H9 (cell line): Measurements from ENCODE around the gene NF1. TPM values are rescaled to one million over a fixed set of nuclear protein-coding genes. Genes with fewer than 3 reads are reported as not detected.

ENCODE experiments used
- DNase-seq: peaks from one replicate; pipeline ENCODE4 v3.0.0-alpha.2; 2017
- H2AFZ ChIP-seq: one replicate; pipeline ENCODE4 v1.6.1; 2013; ENCODE audit warnings: mild to moderate bottlenecking, low read length, control low read depth, moderate library complexity
- H2AK5ac ChIP-seq: 2 replicates; pipeline ENCODE4 v1.6.1; 2013; ENCODE audit warnings: low read length, control low read depth, mixed read lengths; ENCODE audit not compliant: insufficient read length
- H2BK120ac ChIP-seq: one replicate; pipeline ENCODE4 v1.6.1; 2013; ENCODE audit warnings: low read depth, mild to moderate bottlenecking, low read length, control low read depth, inconsistent platforms; ENCODE audit not compliant: poor library complexity, severe bottlenecking
- H2BK12ac ChIP-seq: 2 replicates; pipeline ENCODE4 v1.6.1; 2013; ENCODE audit warnings: low read length, control low read depth, mixed read lengths, low read depth; ENCODE audit not compliant: insufficient read length
- H2BK15ac ChIP-seq: 2 replicates; pipeline ENCODE4 v1.6.1; 2013; ENCODE audit warnings: low read depth, low read length, control low read depth
- H2BK20ac ChIP-seq: one replicate; pipeline ENCODE4 v1.6.1; 2013; ENCODE audit warnings: low read depth, mild to moderate bottlenecking, low read length, control low read depth, inconsistent platforms; ENCODE audit not compliant: poor library complexity, severe bottlenecking
- H2BK5ac ChIP-seq: 2 replicates; pipeline ENCODE4 v1.6.1; 2013; ENCODE audit warnings: low read length, control low read depth, mixed read lengths; ENCODE audit not compliant: insufficient read length
- H3K14ac ChIP-seq: 2 replicates; pipeline ENCODE4 v1.6.1; 2013; ENCODE audit warnings: low read length, control low read depth; ENCODE audit not compliant: insufficient read depth
- H3K18ac ChIP-seq: 2 replicates; pipeline ENCODE4 v1.6.1; 2013; ENCODE audit warnings: low read depth, mild to moderate bottlenecking, mixed read lengths, low read length, control low read depth; ENCODE audit not compliant: insufficient read length
- H3K23ac ChIP-seq: 2 replicates; pipeline ENCODE4 v1.6.1; 2013; ENCODE audit warnings: low read length, control low read depth, mixed read lengths, low read depth; ENCODE audit not compliant: insufficient read length
- H3K23me2 ChIP-seq: 2 replicates; pipeline ENCODE4 v1.6.1; 2013; ENCODE audit warnings: low read depth, mild to moderate bottlenecking, mixed read lengths, low read length, control low read depth; ENCODE audit not compliant: insufficient read length, poor library complexity, severe bottlenecking
- H3K27ac ChIP-seq: 2 replicates; pipeline ENCODE4 v1.5.1; 2013; ENCODE audit warnings: low read length, control low read depth, mixed read lengths, low read depth; ENCODE audit not compliant: insufficient read length
- H3K27me3 ChIP-seq: 2 replicates; pipeline ENCODE4 v1.6.1; 2013; ENCODE audit warnings: low read length, control low read depth, inconsistent platforms; ENCODE audit not compliant: insufficient read depth
- H3K4ac ChIP-seq: 2 replicates; pipeline ENCODE4 v1.6.1; 2013; ENCODE audit warnings: low read depth, mild to moderate bottlenecking, control low read depth, inconsistent platforms, low read length, moderate library complexity
- H3K4me1 ChIP-seq: 2 replicates; pipeline ENCODE4 v1.6.1; 2013; ENCODE audit warnings: low read length, control low read depth, inconsistent platforms; ENCODE audit not compliant: insufficient read depth
- H3K4me2 ChIP-seq: 2 replicates; pipeline ENCODE4 v1.6.1; 2013; ENCODE audit warnings: low read length, control low read depth, mixed read lengths; ENCODE audit not compliant: insufficient read length, insufficient read depth
- H3K56ac ChIP-seq: 2 replicates; pipeline ENCODE4 v1.6.1; 2013; ENCODE audit warnings: low read depth, mild to moderate bottlenecking, mixed read lengths, low read length, control low read depth; ENCODE audit not compliant: insufficient read length
- H3K79me1 ChIP-seq: 2 replicates; pipeline ENCODE4 v1.6.1; 2013; ENCODE audit warnings: low read depth, mild to moderate bottlenecking, moderate library complexity, low read length, control low read depth, inconsistent platforms; ENCODE audit not compliant: insufficient read depth, poor library complexity, severe bottlenecking
- H3K79me2 ChIP-seq: 2 replicates; pipeline ENCODE4 v1.6.1; 2013; ENCODE audit warnings: low read length, control low read depth, inconsistent platforms; ENCODE audit not compliant: insufficient read depth
- H3K9ac ChIP-seq: 2 replicates; pipeline ENCODE4 v1.6.1; 2013; ENCODE audit warnings: low read length, control low read depth, mixed read lengths; ENCODE audit not compliant: insufficient read length; ENCODE audit errors: extremely low read depth
- H3K9me3 ChIP-seq: one replicate; pipeline ENCODE4 v1.6.1; 2013; ENCODE audit warnings: low read depth, low read length, inconsistent platforms; ENCODE audit not compliant: control insufficient read depth
- H3T11ph ChIP-seq: one replicate; pipeline ENCODE4 v1.6.1; 2013; ENCODE audit warnings: mild to moderate bottlenecking, low read length, control low read depth, inconsistent platforms
- H4K20me1 ChIP-seq: one replicate; pipeline ENCODE4 v1.6.1; 2013; ENCODE audit not compliant: control insufficient read depth, insufficient read length, insufficient read depth
- H4K5ac ChIP-seq: 2 replicates; pipeline ENCODE4 v1.6.1; 2013; ENCODE audit warnings: low read depth, mild to moderate bottlenecking, mixed read lengths, low read length, control low read depth; ENCODE audit not compliant: insufficient read length
- H4K8ac ChIP-seq: replicated peaks from 2 replicates; pipeline ENCODE4 v1.6.1; 2013; ENCODE audit warnings: low read length, control low read depth, mixed read lengths, low read depth; ENCODE audit not compliant: insufficient read length
- H4K91ac ChIP-seq: 2 replicates; pipeline ENCODE4 v1.6.1; 2013; ENCODE audit warnings: low read depth, mild to moderate bottlenecking, moderate library complexity, mixed read lengths, low read length, control low read depth; ENCODE audit not compliant: insufficient read length
- H3K27ac Mint-ChIP-seq, 3 experiments: 2 replicates in 2 of 3; 3 replicates in 1 of 3; pipeline ENCODE4 v1.8.0; 2020 to 2021; ENCODE audit warnings: mixed read lengths in 3 of 3, mild to moderate bottlenecking in 1 of 3, moderate library complexity in 1 of 3
- H3K27me3 Mint-ChIP-seq: 2 replicates; pipeline ENCODE4 v1.8.0; 2021; ENCODE audit warnings: low read depth, mild to moderate bottlenecking, moderate library complexity, mixed read lengths
- H3K36me3 Mint-ChIP-seq, 3 experiments: 2 replicates in 2 of 3; 3 replicates in 1 of 3; pipeline ENCODE4 v1.8.0; 2020 to 2021; ENCODE audit warnings: low read depth in 3 of 3, mixed read lengths in 3 of 3; ENCODE audit not compliant: insufficient read depth in 1 of 3
- H3K4me1 Mint-ChIP-seq, 2 experiments: 2 replicates each; pipeline ENCODE4 v1.8.0; 2020; ENCODE audit warnings: mixed read lengths in 2 of 2
- H3K4me3 Mint-ChIP-seq, 2 experiments: 2 replicates in 1 of 2; 3 replicates in 1 of 2; pipeline ENCODE4 v1.8.0; 2020 to 2021; ENCODE audit warnings: mild to moderate bottlenecking in 2 of 2, mixed read lengths in 2 of 2, moderate library complexity in 1 of 2
- H3K9me3 Mint-ChIP-seq, 2 experiments: 2 replicates in 1 of 2; 3 replicates in 1 of 2; pipeline ENCODE4 v1.8.0; 2020; ENCODE audit warnings: mild to moderate bottlenecking in 2 of 2, mixed read lengths in 2 of 2, moderate library complexity in 1 of 2
- WGBS: extraction: QIAGEN DNeasy Blood & Tissue Kit; methylation state at CpG from one replicate; pipeline ENCODE4 v1.1.7; 2013; ENCODE audit warnings: missing lambda C conversion rate, low lambda C conversion rate, mixed read lengths; ENCODE audit not compliant: insufficient read length; ENCODE audit errors: extremely low coverage; 5-methylcytosine and 5-hydroxymethylcytosine counted together
- total RNA-seq: library from RNA; stranded (reverse); gene quantifications from 2 replicates; pipeline ENCODE4 v1.2.1, GENCODE V29; 2021
- TF ChIP-seq, protein P1 (sequence below): fragments of 200-600 bp; sonication (generic); conservative IDR thresholded peaks from 3 replicates; pipeline ENCODE4 v1.8.0; 2021; ENCODE audit warnings: antibody characterized with exemption, mild to moderate bottlenecking

NF1 gene
- total RNA-seq, 1 experiment from 2014 or later: 38.1 TPM

DNA sequence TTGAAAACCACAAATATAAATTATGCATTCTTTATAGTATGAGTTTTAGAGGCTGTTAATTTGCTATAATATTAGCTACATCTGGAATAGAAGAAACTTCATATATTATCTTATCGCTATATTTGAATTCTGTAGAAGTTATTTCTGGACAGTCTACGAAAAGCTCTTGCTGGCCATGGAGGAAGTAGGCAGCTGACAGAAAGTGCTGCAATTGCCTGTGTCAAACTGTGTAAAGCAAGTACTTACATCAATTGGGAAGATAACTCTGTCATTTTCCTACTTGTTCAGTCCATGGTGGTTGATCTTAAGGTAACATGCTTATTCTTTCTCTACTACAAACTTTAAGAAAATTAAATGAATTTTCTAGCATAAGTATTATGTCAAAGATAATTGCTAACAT lies 105.5 kb downstream of the NF1 start:
- H2BK120ac ChIP-seq: no peak overlapping the region
- WGBS: no CpG with 5 or more reads among the region's 2 CpGs

More for the DNA sequence above, 105.5 kb downstream of the NF1 start:
- Histone ChIP-seq H2BK20ac (no peak overlapping the region), H3K4me2 (no peak overlapping the region), H3K23me2 (no peaks in the 10 kb centered on the region), H3K4ac (no peak overlapping the region), H3K79me1 (no peaks in the 10 kb centered on the region), H2BK15ac (no peak overlapping the region), H3K79me2 (no peaks in the 10 kb centered on the region), H3K23ac (no peak overlapping the region), H3K9ac (no peak overlapping the region), H3K18ac (no peak overlapping the region), H3K27me3 (no peaks in the 10 kb centered on the region), H3K9me3 (no peaks in the 10 kb centered on the region), H4K5ac (no peak overlapping the region), H3K27ac (no peak overlapping the region), H2AFZ (no peak overlapping the region), H3K14ac (no peak overlapping the region), H3K56ac (no peak overlapping the region), H2BK12ac (no peak overlapping the region), H4K91ac (no peak overlapping the region), H4K20me1 (no peaks in the 10 kb centered on the region), H3K4me1 (no peaks in the 10 kb centered on the region), H4K8ac (no peak overlapping the region), H2BK5ac (no peak overlapping the region), H3T11ph (no peak overlapping the region), H2AK5ac (no peak overlapping the region)
- Mint-ChIP-seq H3K36me3 (no peaks in the 10 kb centered on the region), H3K4me1 (no peaks in the 10 kb centered on the region), H3K27me3 (no peaks in the 10 kb centered on the region), H3K9me3 (no peaks in the 10 kb centered on the region), H3K4me3 (no peak overlapping the region), H3K27ac (no peak overlapping the region)
- no peak for DNase-seq
- TF ChIP-seq, protein P1, sequence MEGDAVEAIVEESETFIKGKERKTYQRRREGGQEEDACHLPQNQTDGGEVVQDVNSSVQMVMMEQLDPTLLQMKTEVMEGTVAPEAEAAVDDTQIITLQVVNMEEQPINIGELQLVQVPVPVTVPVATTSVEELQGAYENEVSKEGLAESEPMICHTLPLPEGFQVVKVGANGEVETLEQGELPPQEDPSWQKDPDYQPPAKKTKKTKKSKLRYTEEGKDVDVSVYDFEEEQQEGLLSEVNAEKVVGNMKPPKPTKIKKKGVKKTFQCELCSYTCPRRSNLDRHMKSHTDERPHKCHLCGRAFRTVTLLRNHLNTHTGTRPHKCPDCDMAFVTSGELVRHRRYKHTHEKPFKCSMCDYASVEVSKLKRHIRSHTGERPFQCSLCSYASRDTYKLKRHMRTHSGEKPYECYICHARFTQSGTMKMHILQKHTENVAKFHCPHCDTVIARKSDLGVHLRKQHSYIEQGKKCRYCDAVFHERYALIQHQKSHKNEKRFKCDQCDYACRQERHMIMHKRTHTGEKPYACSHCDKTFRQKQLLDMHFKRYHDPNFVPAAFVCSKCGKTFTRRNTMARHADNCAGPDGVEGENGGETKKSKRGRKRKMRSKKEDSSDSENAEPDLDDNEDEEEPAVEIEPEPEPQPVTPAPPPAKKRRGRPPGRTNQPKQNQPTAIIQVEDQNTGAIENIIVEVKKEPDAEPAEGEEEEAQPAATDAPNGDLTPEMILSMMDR: no peak
